ENCODE measurements around the gene SH3GL2.
A peak's percentile ranks its signal among the peaks of the same experiment; 100 is the strongest.

SH3GL2 gene

GRCh38 chr9:17609312-17610005 lies 30.6 kb downstream of the SH3GL2 start:
- DNase-seq, result no peak

DNA sequence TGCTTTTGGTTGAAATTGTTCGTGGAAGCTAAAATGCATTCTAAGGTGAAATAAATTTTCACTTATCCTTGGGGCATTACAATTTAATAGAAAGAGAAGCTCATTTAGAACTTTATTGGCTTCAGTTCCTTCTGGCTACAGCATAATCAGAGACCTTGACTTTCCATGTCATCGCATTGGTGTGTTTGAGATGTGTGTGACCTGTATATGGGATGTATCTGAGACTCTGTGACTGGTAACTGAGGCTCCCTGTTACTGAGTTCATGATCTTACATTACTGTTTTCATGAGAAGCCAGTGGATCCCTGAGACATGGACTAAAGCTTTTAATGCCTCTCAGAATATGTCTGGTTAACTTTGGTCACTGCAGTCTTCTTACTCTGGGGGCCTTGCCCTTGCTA lies 32.5 kb downstream of the SH3GL2 start:
- no peak for DNase-seq

DNA sequence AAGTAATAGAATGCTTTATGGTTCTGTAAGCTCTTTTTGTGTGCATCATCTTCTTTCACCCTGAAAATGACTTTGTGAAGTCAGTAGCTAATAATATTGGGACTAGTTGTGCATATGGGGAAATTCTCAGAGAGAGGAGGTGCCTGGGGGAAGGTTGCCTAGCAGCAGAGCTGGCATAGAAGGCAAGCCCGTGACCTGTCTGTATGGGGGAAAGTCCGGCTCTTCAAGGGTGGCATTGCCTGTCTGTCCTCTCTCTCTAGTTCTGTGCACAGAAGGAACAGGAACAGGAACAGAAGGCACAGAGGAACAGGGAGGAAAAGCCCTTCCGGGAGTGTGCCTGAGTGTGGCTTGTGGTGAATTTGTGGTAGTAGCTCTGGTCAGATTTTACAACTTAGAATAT lies 33.1 kb downstream of the SH3GL2 start:
- no peak for DNase-seq

DNA sequence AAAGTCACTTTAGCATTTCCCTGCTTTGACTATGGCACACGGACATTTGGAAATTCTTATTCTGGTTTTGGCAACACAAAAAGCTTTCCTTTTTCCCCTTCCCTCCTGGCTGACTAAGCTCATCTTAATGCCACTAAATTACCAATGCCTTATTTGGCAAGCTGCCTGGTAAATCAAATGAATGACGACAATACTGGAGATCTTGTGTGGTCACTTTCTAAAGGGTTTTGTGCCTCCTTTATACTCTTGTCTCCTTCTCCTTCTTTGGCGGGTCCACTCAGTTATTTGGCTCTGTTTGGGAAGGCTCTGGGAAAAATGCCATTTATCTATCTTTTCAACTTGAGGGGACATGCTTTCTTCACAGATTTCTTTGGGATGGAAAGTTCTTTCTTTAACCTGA lies 34.9 kb downstream of the SH3GL2 start:
- DNase-seq, result peak in 5 of 56 donors; percentile 4 to 17 (median 6)

DNA sequence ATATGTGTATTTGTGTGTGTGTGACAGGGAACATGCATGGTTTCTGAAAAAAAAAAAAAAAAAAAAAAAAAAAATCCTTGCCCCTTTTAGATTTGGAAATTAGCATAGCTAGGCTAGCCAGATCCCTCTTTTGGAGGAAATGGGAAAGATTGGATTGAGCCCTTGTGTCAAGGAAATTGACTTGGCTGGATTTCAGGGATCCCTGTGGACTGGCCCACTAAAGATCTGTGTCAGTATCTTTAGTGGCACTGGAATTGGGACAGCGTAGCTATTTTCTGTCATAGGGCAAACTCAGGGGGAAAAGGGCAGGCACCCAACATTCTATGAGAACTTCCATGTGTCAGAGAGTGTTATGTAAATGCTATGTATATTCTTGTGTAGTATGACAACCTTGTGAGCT lies 35.4 kb downstream of the SH3GL2 start:
- no peak for DNase-seq

GRCh38 chr9:17614903-17615302 lies 36.0 kb downstream of the SH3GL2 start:
- DNase-seq, result no peak

GRCh38 chr9:17622141-17622540 lies 43.3 kb downstream of the SH3GL2 start:
- DNase-seq, result no peak

DNA sequence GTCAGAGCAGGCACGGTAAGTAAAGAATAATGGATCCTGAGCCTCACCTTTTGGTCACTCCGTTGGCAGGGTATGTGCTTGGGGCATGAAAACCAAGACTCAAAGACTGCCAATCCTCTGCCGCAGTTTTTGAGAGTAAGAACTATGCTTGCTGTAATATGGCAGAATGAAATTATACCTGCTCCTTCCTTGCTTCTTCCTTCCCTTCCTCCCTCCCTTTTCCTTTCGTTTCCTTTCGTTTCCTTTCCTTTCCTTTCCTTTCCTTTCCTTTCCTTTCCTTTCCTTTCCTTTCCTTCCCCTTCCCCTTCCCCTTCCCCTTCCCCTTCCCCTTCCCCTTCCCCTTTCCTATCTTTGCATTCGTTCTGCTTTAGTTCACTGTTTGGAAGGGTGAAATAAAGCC lies 43.9 kb downstream of the SH3GL2 start:
- no peak for DNase-seq

GRCh38 chr9:17623965-17624364 lies 45.1 kb downstream of the SH3GL2 start:
- DNase-seq, result no peak

DNA sequence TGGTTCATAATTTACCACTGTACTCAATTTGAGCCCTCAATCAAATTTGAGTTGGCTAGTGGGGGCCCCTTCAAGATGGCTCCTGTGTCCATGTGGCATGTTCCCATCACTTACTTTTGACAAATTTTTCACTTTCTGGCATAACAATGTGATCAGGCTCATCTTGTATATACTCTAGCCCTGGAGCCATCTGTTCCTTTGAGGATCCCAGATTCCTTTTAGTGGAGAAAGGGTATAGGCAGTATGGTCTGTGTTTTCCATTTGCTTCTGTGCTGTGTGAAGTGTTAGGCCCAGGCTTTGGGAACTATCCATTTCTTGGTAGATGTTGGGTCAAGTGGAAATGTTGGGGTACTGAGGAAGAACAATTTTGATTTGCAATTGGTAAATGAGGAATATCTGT lies 45.7 kb downstream of the SH3GL2 start:
- no peak for DNase-seq

DNA sequence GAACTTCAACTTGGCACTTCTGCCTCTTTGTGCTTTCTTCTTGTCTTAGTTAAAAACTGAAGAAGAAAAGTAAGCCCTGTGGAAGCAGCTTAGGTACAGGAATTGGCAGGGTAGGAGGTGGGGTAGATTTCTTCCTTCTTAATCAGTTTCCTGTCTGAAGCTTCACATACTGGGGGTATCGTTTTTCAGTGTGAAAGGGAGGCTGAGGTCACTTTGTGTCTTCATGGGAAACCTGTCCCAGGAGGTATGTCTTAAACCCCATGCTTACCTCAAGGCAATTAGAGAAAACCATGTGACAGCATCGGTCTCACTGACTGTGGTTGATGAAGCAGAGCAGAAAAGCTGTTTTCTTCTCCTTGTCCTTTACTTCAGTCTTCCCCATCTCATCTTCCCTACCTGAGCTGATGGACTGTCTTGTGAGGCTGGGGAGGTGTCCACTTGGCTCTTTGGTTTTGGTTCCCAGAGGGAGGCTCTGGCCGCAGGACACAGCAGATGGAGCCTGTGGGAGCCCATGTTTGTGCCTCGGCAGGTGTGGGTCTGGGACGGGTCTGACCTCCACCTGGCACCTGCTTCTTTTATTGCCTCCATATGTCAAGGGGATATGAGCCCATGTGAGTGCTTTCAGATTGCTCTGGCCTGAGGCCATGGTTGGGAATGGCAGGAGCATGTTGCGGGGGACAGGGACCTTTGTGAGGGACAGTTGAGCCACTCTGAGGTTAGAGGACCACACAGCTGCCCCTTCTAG lies 47.0 kb downstream of the SH3GL2 start:
- no peak for DNase-seq

DNA sequence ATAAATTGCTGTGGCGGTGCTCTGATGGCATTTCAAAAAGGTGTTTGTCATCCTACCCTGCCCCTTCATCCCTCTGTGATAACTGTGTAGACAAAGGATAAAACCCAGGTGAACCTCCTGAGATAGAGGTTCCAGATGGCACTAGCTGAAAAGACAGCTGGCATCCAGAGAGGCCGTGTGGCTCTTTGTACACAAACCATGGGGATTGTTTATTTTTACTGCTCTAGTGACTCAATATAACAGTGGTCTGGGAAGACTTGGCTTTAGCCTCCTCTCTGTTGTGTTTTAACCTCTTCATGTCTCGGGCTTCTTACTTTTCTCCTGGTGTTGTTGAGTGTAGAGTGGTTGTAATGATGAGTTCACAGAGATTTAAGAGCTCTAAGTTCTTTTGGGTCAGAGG lies 48.8 kb downstream of the SH3GL2 start:
- DNase-seq, result no peak

- DNase-seq, result no peak
Measured at GRCh38 chr9:17628624-17629023, 49.8 kb downstream of the SH3GL2 start.

DNA sequence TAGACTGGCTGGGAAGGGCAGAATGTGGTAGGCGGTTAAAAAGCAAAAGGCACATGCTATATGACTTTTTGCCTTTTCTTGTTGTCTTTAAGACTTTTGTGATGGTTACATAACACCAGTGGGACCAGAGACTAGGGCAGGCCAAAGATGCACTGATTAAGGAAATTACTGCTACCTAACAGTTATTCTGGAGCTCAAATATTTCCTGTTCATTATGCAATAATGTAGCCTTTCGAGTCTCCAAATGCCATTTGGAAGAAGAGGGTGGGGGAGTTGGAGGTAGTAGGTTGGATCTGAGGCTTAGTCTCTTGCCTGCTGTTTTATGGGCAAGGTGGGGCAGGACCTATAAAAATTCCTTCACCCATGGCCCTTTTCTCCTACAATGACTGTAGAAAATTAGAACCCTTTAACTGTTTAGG lies 51.7 kb downstream of the SH3GL2 start:
- DNase-seq, result no peak

DNA sequence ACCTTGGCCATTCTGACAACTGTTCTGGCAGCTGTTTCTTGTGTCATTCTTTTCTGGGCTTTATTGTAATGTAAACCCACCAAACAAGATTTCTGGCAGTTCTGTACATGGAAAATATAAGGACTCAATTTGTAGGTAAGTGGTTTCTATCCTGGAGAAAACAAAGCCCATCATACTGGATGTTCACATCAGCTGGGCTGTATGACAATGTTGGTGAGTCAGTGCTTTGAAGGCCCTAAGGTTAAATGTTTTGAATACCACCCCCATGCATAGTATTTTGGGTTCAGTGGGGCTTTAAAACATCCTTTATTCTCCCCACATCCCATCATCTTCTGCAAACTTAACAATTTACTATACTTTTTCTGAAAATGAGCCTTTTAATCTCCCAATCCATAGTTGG lies 52.5 kb downstream of the SH3GL2 start:
- DNase-seq, result no peak

DNA sequence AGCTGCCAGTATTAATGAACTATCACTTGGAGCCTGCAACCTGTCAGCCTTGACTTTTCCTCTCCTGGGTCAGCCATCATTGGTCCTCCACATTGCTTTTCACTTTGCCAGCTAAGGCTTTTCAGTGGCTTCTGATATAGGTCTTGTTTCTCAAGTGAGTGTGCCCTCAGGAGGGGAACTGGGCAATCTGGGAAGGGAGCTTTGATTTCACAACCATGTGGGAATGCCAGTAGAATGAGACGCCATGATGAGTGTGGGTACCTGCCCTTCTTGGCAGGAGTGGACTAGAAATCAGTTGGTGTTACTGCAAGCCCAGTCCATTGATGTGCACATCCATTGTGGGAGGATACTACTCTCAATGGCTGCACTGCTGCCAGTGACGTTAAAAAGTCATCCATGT lies 54.1 kb downstream of the SH3GL2 start:
- no peak for DNase-seq

DNA sequence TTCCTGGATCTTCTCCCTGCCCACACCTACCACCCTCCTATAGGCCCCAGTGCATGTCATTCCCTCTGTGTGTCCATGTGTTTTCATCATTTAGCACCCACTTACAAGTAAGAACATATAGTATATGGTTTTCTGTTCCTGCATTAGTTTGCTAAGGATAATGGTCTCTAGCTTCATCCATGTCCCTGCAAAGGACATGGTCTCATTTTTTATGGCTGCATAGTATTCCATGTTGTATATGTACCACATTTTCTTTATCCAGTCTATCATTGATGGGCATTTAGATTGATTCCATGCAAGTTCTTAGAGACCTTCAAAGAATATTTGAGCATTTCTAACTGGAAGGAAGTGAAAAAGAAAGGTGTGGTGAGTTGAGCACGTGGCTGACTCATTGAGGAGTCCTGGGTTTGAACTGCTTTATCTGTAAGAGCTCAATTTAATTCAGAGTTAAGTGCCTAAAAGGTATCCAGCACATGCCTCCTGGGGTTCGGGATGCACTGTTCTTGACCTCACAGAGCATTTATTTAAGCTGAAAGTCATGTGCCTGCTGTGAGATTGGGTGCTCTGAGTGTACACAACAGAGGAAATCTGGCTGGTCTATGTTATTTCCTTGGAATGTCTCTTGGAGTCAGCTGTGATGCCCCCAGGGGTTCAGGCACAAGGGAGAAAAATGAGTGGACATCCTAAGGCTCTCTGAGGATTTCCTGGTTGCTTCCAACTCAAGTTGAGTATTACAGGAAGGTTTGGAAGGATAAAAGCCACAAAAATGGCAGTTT lies 56.4 kb downstream of the SH3GL2 start:
- DNase-seq, result no peak

GRCh38 chr9:17636349-17636748 lies 57.5 kb downstream of the SH3GL2 start:
- DNase-seq, result no peak

DNA sequence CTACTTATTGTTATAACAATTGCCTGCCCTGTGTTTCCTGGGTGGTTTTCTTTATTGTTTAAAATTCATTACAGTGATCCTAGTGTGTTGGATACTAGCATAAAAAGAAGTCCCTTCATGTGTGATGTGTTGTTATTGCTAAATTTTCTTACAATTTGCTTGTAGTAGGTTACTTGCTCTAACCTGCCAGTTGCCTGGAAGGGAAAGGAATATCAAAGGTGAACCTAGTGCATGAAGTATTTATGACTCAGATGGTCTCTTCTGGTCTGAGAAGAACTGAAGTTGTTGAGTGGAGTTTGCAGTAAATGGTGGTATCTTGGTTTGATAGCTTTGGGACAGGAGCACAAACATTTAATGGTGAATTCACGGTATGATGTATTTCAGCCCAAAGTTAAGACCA lies 58.0 kb downstream of the SH3GL2 start:
- no peak for DNase-seq

DNA sequence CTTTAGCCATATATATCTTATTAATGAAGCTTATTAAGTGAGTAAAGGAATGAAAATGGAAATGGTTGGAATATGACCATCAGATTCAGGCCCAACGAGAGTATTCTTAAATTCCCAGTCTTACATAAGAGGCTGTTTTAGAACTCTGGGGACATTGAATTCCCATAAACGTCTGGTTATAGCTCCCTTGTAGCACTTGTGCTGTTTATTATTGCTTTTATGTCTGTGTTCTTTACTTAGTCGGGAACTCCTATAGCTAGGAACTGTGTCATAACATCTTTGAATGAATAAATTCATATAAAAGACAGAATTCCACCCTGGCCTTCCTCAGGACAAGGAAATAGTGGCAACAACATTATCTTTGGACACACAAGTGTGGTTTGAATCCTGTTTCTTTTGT lies 58.4 kb downstream of the SH3GL2 start:
- no peak for DNase-seq

DNA sequence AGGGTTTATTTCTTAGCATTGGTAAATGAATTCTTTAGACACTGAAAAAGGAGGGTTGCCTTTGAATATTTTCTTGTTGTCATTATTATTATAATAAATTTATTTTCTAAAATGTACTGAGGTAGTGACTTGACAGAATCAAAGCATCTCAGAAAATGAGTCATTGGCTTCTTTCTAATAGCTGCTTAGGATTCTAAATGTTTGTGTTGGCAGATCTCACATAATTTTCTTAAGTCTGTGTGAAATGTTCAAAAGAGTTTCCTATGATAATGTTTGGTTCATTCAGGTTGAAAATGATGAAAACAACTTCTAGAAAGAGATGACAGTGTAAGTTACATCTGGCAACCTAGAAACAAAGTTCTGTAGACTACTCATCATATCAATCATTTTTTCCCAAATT lies 69.7 kb downstream of the SH3GL2 start:
- no peak for DNase-seq

DNA sequence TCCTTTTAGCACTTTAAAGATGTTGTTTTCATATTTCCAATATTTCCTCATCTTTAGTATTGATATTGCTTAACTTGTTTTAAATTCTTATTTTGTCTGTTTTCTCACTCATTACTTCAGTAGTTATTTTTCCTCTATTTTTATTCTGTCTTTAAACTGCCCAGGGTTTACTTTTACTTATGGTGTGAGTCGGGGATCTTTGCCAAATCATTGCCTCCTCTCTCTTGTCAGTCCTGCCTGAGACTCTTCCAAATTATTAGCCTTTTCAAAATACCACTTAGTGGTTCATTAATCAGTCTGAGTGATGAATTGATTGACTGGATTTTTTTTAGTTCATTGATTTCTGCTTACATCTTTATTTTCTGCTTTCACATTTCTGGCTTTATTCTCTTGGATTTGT lies 72.9 kb downstream of the SH3GL2 start:
- no peak for DNase-seq
